K562 (cell line): ENCODE results near the gene ITK. TPM values are rescaled to one million over a fixed set of nuclear protein-coding genes. Genes with fewer than 3 reads are reported as not detected.

Source experiments
- ATAC-seq: fragments of 200-7000 bp; cut with Tn5 transposase; 3 replicates; pipeline ENCODE4 v1.9.1; 2020; ENCODE audit warnings: moderate library complexity
- BruUV-seq: library from RNA; stranded (reverse); fragments of 400-500 nt; replicated peaks from 2 replicates; lab custom pipeline; 2021; lab: Mats Ljungman, UMichigan
- CTCF ChIA-PET: fragments of 300-600 bp; formaldehyde crosslinking; extraction: SDS; loops from one replicate; lab custom pipeline; 2021; ENCODE audit warnings: low intra/inter-chr PET ratio; lab: Yijun Ruan, JAX
- POLR2A ChIA-PET: fragments of 300-600, 350-650 bp; sonication (Branson Sonifier 250); formaldehyde crosslinking; extraction: SDS; loops from one replicate; lab custom pipeline; 2021; ENCODE audit warnings: antibody characterized with exemption, inconsistent platforms; lab: Yijun Ruan, JAX
- DNase-seq, 4 experiments: peaks; one replicate each; pipeline versions ENCODE4 v3.0.0 to v3.0.0-alpha.2; 2011 to 2018; ENCODE audit warnings: low spot score in 3 of 4, mixed read lengths in 3 of 4; ENCODE audit errors: extremely low read depth in 1 of 4
- FAIRE-seq: peaks from 2 replicates; lab custom pipeline; 2011; peaks lifted over from hg19 to GRCh38; lab: Jason Lieb, UNC
- H2AFZ ChIP-seq: 2 replicates; pipeline ENCODE4 v1.6.0; 2011; ENCODE audit warnings: low read depth, low read length, control low read depth, inconsistent platforms
- H3K27ac ChIP-seq: fragments of 200-600 bp; 3 replicates; pipeline ENCODE4 v1.8.0; 2011; ENCODE audit warnings: low read depth, mild to moderate bottlenecking, control low read depth, inconsistent platforms, low read length, moderate library complexity, mixed read lengths; ENCODE audit errors: extremely low read depth
- H3K27me3 ChIP-seq, 2 experiments: fragments of 300-600 bp in 1 of 2; 2 replicates in 1 of 2; 3 replicates in 1 of 2; pipeline versions ENCODE4 v1.6.0 to v1.8.0; 2011; ENCODE audit warnings: inconsistent platforms in 2 of 2, low read length in 2 of 2, mild to moderate bottlenecking in 1 of 2, mixed read lengths in 1 of 2, moderate library complexity in 1 of 2; ENCODE audit not compliant: control insufficient read depth in 2 of 2, insufficient read depth in 2 of 2
- H3K36me3 ChIP-seq: fragments of 300-600 bp; 3 replicates; pipeline ENCODE4 v1.8.0; 2011; ENCODE audit warnings: mild to moderate bottlenecking, low read length, inconsistent platforms; ENCODE audit not compliant: control insufficient read depth, insufficient read depth
- H3K4me1 ChIP-seq, 2 experiments: fragments of 200-600 bp in 1 of 2; replicated peaks in 1 of 2; 2 replicates in 1 of 2; 3 replicates in 1 of 2; pipeline versions ENCODE4 v1.5.1 to v1.8.0; 2011; ENCODE audit warnings: inconsistent platforms in 2 of 2, low read length in 2 of 2, mild to moderate bottlenecking in 1 of 2, mixed read lengths in 1 of 2, moderate library complexity in 1 of 2; ENCODE audit not compliant: control insufficient read depth in 2 of 2, insufficient read depth in 2 of 2
- H3K4me2 ChIP-seq: 2 replicates; pipeline ENCODE4 v1.6.1; 2011; ENCODE audit warnings: low read length, control low read depth, inconsistent platforms, mixed read lengths; ENCODE audit not compliant: insufficient read depth
- H3K4me3 ChIP-seq: fragments of 200-600 bp; sonication (generic), shearing (Covaris generic); 2 replicates; pipeline ENCODE4 v1.5.1; 2016; ENCODE audit warnings: control low read depth, inconsistent platforms
- H3K79me2 ChIP-seq: fragments of 200-600 bp; 3 replicates; pipeline ENCODE4 v1.8.0; 2011; ENCODE audit warnings: low read length, inconsistent platforms; ENCODE audit not compliant: control insufficient read depth, insufficient read depth
- H3K9ac ChIP-seq, 2 experiments: 2 replicates each; pipeline versions ENCODE4 v1.6.0 to v1.6.1; 2011; ENCODE audit warnings: low read depth in 2 of 2, low read length in 2 of 2, control low read depth in 1 of 2, inconsistent platforms in 1 of 2, mild to moderate bottlenecking in 1 of 2, mixed read lengths in 1 of 2; ENCODE audit not compliant: insufficient read depth in 1 of 2
- H3K9me1 ChIP-seq: one replicate; pipeline ENCODE4 v1.6.0; 2011; ENCODE audit warnings: inconsistent platforms, mild to moderate bottlenecking, low read length, moderate library complexity; ENCODE audit not compliant: control insufficient read depth, insufficient read depth
- H3K9me3 ChIP-seq: replicated peaks from 2 replicates; pipeline ENCODE4 v1.5.1; 2011; ENCODE audit warnings: low read depth, low read length, inconsistent platforms; ENCODE audit not compliant: control insufficient read depth, insufficient read depth
- H4K20me1 ChIP-seq: replicated peaks from 2 replicates; pipeline ENCODE4 v1.6.1; 2011; ENCODE audit warnings: low read length, inconsistent platforms, mixed read lengths; ENCODE audit not compliant: control insufficient read depth, insufficient read depth
- E4F1 ChIP-seq: fragments of 250-450 bp; sonication (Bioruptor Pico); IDR thresholded peaks from 2 replicates; pipeline ENCODE4 v1.5.0; 2021; ENCODE audit warnings: mild to moderate bottlenecking, borderline replicate concordance
- ELK1 ChIP-seq: sonication (generic); formaldehyde crosslinking; IDR thresholded peaks from 2 replicates; pipeline ENCODE4 v1.8.1; 2022; ENCODE audit warnings: missing genetic modification reagents
- ERF ChIP-seq: fragments of 450-650 bp; formaldehyde crosslinking; IDR thresholded peaks from 2 replicates; pipeline ENCODE4 v1.4.0; 2020; ENCODE audit warnings: mild to moderate bottlenecking, mixed read lengths
- KLF6 ChIP-seq: fragments of 250-450 bp; sonication (Bioruptor Pico); IDR thresholded peaks from 2 replicates; pipeline ENCODE4 v1.4.0; 2020; ENCODE audit warnings: mild to moderate bottlenecking, moderate library complexity, borderline replicate concordance
- MAZ ChIP-seq, 2 experiments: fragments of 450-650 bp in 1 of 2; sonication (generic) in 1 of 2; formaldehyde crosslinking; IDR thresholded peaks in 1 of 2; conservative IDR thresholded peaks in 1 of 2; 2 replicates each; pipeline versions ENCODE4 v1.4.0 to v1.5.0; 2020; ENCODE audit warnings: mild to moderate bottlenecking in 1 of 2, missing genetic modification reagents in 1 of 2
- NCOA2 ChIP-seq, 2 experiments: fragments of 450-650 bp; IDR thresholded peaks; 2 replicates each; pipeline ENCODE4 v1.6.1; 2018; ENCODE audit warnings: mild to moderate bottlenecking in 2 of 2, moderate library complexity in 1 of 2; ENCODE audit not compliant: partially characterized antibody in 2 of 2
- PRPF4 ChIP-seq: fragments of 200-400 bp; formaldehyde crosslinking; IDR thresholded peaks from one replicate; pipeline ENCODE4 v1.6.1; 2017; ENCODE audit warnings: low read length, low read depth, mild to moderate bottlenecking; ENCODE audit not compliant: insufficient read depth, poor library complexity, severe bottlenecking
- SMAD3 ChIP-seq: fragments of 450-650 bp; formaldehyde crosslinking; conservative IDR thresholded peaks from 2 replicates; pipeline ENCODE4 v1.4.0; 2020; ENCODE audit warnings: mild to moderate bottlenecking
- SPI1 ChIP-seq: IDR thresholded peaks from 2 replicates; pipeline ENCODE4 v1.6.1; 2011; ENCODE audit warnings: low read depth, low read length, control low read depth, borderline replicate concordance
- ZFPM2 ChIP-seq: fragments of 250-450 bp; sonication (Bioruptor Pico); IDR thresholded peaks from 2 replicates; pipeline ENCODE4 v1.5.1; 2022; ENCODE audit warnings: mild to moderate bottlenecking
- ZNF239 ChIP-seq: fragments of 250-450 bp; sonication (Bioruptor Pico); IDR thresholded peaks from 2 replicates; pipeline ENCODE4 v1.4.0; 2020; ENCODE audit warnings: mild to moderate bottlenecking
- ZNF584 ChIP-seq: fragments of 200-800 bp; sonication (Bioruptor generic); IDR thresholded peaks from 2 replicates; pipeline ENCODE4 v1.6.1; 2016; ENCODE audit warnings: low read depth, mild to moderate bottlenecking, missing genetic modification characterization, missing compliant biosample characterization
- ZNF589 ChIP-seq: fragments of 200-800 bp; sonication (Bioruptor generic); IDR thresholded peaks from 2 replicates; pipeline ENCODE4 v1.6.1; 2016; ENCODE audit warnings: low read depth, missing genetic modification characterization, missing compliant biosample characterization
- ZNF75A ChIP-seq: fragments of 450-650 bp; formaldehyde crosslinking; IDR thresholded peaks from 2 replicates; pipeline ENCODE4 v1.4.0; 2020; ENCODE audit warnings: mild to moderate bottlenecking
- ZNF778 ChIP-seq: fragments of 450-650 bp; formaldehyde crosslinking; IDR thresholded peaks from 2 replicates; pipeline ENCODE4 v1.4.0; 2020; ENCODE audit warnings: mild to moderate bottlenecking, moderate library complexity
- WGBS: fragments of 100-300 bp; shearing (Covaris generic); methylation state at CpG from one replicate; pipeline ENCODE4 v1.1.6; 2016; ENCODE audit warnings: low coverage, mixed read lengths; ENCODE audit not compliant: insufficient coverage; ENCODE audit errors: missing lambda C conversion rate; 5-methylcytosine and 5-hydroxymethylcytosine counted together
- in situ Hi-C: fragments of 300-500 bp; cut with MboI; formaldehyde crosslinking; loops from 4 replicates; pipeline ENCODE4 v1.15.0; 2018; ENCODE audit warnings: inconsistent platforms, mixed read lengths
- intact Hi-C: fragments of 100-400 bp; cut with micrococcal nuclease; formaldehyde crosslinking; loops from 2 replicates; pipeline ENCODE4 v1.14.2; 2022
- polyA plus RNA-seq, 8 experiments: library from polyadenylated mRNA; depleted of rRNA in 4 of 8; stranded (reverse) in 5 of 8; unstranded in 3 of 8; fragments of >200 nt; fragmentation: Nextera tagmentation in 2 of 8; fragmentation: Illumina TruSeq in 1 of 8; extraction: Ambion mirVana in 2 of 8; extraction: Trizol in 1 of 8; gene quantifications; 2 replicates each; pipeline versions ENCODE4 v1.2.1 to v1.2.3, GENCODE V29; 2011 to 2014; ENCODE audit warnings: inconsistent platforms in 1 of 8, missing spikeins in 1 of 8
- total RNA-seq, 7 experiments: library from RNA; depleted of rRNA in 6 of 7; stranded (reverse); fragments of >200 nt in 6 of 7; fragmentation: Illumina TruSeq in 2 of 7; extraction: Trizol in 2 of 7; gene quantifications; 2 replicates each; pipeline versions ENCODE4 v1.2.1 to v1.2.3, GENCODE V29; 2011 to 2021; ENCODE audit warnings: low replicate concordance in 1 of 7
- TF ChIP-seq, protein P1 (sequence below), 2 experiments: fragments of 450-650 bp in 1 of 2; sonication (generic) in 1 of 2; formaldehyde crosslinking in 1 of 2; IDR thresholded peaks in 1 of 2; conservative IDR thresholded peaks in 1 of 2; 2 replicates each; pipeline versions ENCODE4 v1.6.1 to v1.8.1; 2016 to 2023; ENCODE audit warnings: mild to moderate bottlenecking in 2 of 2, moderate library complexity in 2 of 2, inconsistent platforms in 1 of 2, missing genetic modification reagents in 1 of 2

ITK gene
- total and polyA plus RNA-seq, 9 of the 15 experiments (the other 6 are each of a cell fraction or from before 2014, with no cell fraction given) = 0.04 to 0.75 TPM; not detected in 7

GRCh38 chr5:157275403-157275802 is 94.8 kb downstream of the ITK start:
- CTCF ChIA-PET = no interaction called here
- no peaks in the 10 kb centered on the region for H4K20me1 ChIP-seq
- POLR2A ChIA-PET = no interaction called here
- FAIRE-seq (no peak), ATAC-seq (no peak), DNase-seq (no peak)
- in situ Hi-C loops = no loop called here
- no TSS peak for BruUV-seq
- no peak overlapping the region for H3K27ac ChIP-seq
- H3K4me2 ChIP-seq = no peak overlapping the region
- H3K36me3 ChIP-seq = no peaks in the 10 kb centered on the region
- intact Hi-C loops = no loop called here
- no peaks in the 10 kb centered on the region for H3K79me2 ChIP-seq
- H3K4me3 ChIP-seq = no peak overlapping the region
- no peak overlapping the region for H2AFZ ChIP-seq
- TF ChIP-seq NCOA2 (IDR thresholded peaks at IDR 0.05; ENCODE audit: partially characterized antibody in 2 of 2) (no peak), ZNF75A (CRISPR knock-in tag) (0 out of 2 replicates have a peak, but pooled peaks have one; percentile 12), ZNF589 (CRISPR knock-in tag) (peak; percentile 44; the same call in 1 of the 2 replicates), ELK1 (CRISPR knock-in tag) (no peak), SPI1 (peak; percentile 36; the same call in 1 of the 2 replicates), ZNF778 (CRISPR knock-in tag) (no peak), ZNF584 (0 out of 2 replicates have a peak, but pooled peaks have one; percentile 36), ZFPM2 (CRISPR knock-in tag) (no peak), KLF6 (CRISPR knock-in tag) (peak; percentile 63; the same call in 1 of the 2 replicates), SMAD3 (CRISPR knock-in tag) (0 out of 2 replicates have a peak, but pooled peaks have one; percentile 8), ERF (no peak), ZNF239 (peak; percentile 28; the same call in 1 of the 2 replicates), MAZ (CRISPR knock-in tag; conservative IDR thresholded peaks at IDR 0.05 in 1 of 2, IDR thresholded peaks at IDR 0.05 in 1 of 2) (0 out of 4 replicates have a peak, but pooled peaks of 1 of the 2 experiments have one; percentile 18), PRPF4 (no peak), E4F1 (CRISPR knock-in tag) (no peak)
- TF ChIP-seq, protein P1, sequence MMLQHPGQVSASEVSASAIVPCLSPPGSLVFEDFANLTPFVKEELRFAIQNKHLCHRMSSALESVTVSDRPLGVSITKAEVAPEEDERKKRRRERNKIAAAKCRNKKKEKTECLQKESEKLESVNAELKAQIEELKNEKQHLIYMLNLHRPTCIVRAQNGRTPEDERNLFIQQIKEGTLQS (IDR thresholded peaks at IDR 0.05) = no peak
- TF ChIP-seq, protein P1 (CRISPR knock-in tag; conservative IDR thresholded peaks at IDR 0.05) = no peak
- 36% methylated on average over 1 of the region's 1 CpG for WGBS
- no peaks in the 10 kb centered on the region for H3K9me1 ChIP-seq
- no peaks in the 10 kb centered on the region for H3K27me3 ChIP-seq
- H3K9me3 ChIP-seq = no peaks in the 10 kb centered on the region
- H3K4me1 ChIP-seq = peaks cover 0 to 30% of the 10 kb centered on the region in 2 experiments; a peak in 3 of 5 replicates
- H3K9ac ChIP-seq = no peak overlapping the region
